CD4-positive, alpha-beta T cell treated with Interleukin-1 beta for 1 hour (primary cell): ENCODE measurements around the gene NLRP1.

Experiments used
- DNase-seq, 2 donors: peaks; one replicate each; pipeline ENCODE4 v3.0.0-alpha.2; 2020 to 2022

NLRP1 gene

DNA sequence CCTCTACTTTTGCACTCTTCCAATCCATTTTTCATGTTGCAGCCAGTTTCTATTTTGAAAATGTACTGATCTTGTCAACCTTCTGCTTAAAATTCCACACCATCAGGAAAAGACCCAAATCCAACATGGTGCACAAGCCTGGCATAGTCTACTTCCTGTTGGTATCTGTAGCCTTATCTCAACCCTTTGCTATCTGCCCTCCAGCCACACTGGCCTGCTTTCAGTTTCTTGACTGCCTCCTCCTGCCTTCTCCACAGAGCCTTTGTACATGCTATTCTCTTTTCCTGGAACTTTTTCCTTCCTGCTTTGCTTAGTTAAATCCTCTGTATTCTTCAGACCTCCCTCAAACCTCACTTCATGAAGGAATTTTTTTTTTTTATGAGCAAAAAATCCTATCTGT lies 31.5 kb downstream of the NLRP1 start:
- no peak for DNase-seq

DNA sequence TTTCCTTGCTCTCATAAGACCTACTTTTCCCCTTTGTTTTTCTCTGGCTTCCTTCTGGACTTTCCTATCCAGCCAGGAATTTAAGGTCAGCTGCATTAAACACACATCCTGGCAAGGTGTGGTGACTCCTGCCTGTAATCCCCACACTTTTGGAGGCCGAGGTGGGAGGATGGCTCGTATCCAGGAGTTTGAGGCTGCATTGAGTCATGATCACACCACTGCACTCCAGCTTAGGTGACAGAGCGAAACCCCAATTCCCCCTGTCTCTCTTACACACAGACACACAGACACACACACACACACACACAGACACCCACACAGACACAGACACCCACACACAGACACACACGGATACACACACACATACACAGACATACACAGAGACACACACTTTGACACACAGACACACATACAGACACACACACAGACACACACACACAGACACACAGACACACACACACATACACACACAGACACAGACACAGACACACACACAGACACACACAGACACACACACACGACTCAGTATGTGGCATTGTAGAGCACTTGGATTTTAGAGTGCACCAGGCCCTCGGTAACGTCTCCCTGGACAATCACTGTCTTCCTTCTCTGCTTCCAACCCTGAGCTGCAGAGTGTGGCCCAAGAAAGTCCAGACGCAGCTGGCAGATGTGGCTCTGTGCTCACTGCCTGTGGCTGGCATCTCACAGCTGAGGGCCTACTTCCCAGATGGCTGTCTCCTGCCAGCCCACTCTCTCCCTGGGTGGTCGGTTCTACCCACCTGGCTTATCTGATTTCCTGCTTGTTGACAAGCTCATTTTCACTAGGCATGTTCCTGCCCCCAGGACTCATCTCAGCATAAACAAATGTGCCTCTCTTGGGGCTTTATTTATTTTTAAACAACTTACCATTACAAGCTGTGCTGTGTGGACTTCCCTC lies 39.0 kb downstream of the NLRP1 start:
- no peak for DNase-seq

DNA sequence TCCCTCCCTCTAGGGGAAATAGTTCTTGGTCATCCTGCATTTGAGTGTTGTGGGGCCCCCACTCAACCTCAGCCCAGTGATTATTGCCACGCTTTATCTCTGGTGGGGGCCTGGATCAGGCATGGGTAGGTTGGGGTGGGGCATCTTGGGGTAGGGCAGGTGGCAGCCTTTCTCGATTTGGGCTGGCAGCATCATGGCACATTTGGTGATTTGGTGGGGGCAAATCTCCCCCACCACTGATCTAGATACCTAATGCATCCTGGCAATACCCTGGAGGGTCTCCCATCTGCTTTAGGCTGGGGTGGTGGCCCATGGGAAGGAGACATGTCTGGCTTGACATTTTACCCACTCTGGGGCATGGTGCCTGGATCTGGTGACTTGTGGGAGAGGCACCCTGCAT lies 40.2 kb downstream of the NLRP1 start:
- no peak for DNase-seq

DNA sequence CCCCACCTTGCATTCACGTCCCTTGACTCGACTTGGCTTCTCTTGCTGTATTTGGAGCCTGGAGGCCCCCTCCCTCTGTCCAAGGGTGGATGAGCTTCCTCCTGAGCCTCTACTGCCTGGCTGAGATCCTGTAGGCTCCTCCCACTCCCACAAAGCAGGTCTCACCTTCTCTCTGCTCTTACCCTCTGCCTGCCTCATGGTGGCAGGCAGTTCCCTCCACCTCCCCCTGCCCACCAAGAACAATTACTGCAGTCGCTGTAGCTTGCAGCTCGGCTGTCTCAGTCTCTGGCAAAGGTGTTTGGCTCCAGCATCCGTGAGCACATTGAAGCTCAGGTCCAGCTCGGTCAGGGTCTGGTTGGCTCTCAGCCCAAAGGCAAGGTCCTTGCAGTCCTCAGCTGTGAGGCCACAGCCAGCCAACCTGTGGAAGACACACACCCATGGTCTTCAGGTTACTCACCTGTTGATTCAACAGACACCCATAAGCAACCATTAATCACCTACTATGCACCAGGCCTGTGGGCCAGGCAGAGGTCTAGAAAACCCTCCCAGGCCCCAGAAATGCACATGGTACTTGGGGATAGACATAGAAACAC lies 42.6 kb downstream of the NLRP1 start:
- DNase-seq = no peak

DNA sequence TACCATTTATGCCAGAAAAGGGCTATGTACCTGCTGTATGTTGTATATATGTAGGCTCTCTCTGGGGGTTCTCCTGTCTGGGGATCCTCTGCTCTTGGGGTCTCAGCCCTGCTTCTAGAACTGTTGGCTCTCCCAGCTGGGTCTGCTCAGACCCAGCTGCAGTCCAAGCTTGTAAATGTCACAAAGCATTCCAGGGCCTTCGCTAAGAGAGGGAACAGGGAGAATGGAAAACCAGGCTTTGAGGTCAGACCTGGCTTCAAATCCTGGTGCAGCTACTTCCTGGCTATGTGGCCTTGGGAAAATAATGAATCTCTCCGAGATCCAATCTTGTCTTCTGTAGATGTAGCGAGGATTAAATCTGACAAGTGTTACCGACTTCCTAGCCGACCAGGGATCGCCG lies 44.0 kb downstream of the NLRP1 start:
- DNase-seq = no peak

DNA sequence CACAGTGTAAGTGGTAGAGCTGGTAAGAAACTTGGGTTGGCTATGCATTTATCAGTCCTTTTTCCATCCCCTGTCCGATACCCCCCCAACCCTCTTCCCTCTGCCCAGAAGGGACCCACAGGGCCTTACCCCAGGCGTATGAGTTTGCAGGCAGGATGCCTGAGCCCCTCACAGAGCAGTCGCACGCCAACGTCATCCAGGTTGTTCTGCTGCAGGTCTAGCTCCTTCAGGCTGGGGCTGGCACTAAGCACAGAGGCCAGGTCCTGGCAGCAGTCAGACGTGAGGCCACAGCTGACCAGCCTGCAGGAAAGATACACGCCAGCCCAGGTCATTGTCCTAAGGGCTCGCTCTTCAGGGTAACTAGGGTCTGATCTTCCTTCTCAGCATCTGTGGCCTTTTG lies 45.0 kb downstream of the NLRP1 start:
- no peak for DNase-seq

DNA sequence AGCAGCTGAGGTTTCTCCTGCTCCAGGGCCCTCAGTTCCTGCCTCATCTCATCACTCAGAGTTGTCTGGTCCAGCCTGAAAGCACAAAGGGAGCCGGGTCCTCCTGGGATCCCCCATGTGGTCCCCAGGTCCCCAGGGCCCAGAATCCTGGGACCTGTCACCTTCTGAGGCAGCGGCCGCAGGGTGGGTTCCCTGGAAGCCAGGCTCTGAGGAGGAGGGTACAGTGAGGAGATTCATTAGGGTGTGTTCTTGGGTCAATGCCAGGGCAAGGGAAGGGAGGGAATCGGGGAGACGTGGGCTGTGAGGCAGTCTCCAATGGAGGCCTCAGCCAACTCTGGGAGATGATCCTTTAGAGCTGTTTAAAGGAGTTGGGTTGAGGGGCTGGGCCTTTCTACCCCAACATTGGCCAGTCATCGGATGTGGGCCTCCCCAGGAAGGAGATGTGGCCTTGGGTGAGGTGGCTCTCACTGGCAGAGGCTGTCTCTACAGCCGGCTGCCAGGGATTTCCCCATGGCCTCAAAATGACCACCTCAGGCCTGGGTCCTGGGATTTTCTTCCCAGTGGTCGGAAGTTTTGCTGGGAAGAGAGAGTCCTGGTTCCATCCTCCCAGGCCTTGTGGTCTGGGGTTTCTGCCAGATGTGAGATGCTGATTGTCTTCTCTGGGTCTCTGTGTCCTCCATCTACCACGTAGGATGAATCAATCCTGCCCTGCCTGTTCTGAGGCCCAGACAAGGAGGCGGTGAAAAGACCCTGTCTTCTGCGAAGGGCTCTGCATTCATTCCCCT lies 47.3 kb downstream of the NLRP1 start:
- no peak for DNase-seq

DNA sequence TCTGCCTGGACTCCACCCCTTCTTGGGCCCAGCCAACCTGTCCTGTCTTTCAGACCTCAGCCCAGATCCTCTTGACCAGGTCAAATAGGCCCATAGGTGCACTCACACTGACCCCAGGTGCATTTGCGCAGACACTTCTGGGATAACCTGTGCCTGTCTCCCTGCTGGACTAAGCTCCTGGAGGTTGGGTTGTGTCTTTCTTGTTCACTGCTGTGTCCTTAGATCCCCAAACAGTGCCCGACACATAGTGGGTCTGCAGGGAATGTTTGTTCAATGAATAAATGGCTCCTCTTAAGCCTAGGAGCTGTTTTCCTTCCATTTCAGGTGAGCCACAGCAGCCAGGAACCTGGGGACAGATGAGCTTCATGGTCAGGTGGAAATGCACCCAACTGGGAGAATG lies 48.9 kb downstream of the NLRP1 start:
- no peak for DNase-seq

DNA sequence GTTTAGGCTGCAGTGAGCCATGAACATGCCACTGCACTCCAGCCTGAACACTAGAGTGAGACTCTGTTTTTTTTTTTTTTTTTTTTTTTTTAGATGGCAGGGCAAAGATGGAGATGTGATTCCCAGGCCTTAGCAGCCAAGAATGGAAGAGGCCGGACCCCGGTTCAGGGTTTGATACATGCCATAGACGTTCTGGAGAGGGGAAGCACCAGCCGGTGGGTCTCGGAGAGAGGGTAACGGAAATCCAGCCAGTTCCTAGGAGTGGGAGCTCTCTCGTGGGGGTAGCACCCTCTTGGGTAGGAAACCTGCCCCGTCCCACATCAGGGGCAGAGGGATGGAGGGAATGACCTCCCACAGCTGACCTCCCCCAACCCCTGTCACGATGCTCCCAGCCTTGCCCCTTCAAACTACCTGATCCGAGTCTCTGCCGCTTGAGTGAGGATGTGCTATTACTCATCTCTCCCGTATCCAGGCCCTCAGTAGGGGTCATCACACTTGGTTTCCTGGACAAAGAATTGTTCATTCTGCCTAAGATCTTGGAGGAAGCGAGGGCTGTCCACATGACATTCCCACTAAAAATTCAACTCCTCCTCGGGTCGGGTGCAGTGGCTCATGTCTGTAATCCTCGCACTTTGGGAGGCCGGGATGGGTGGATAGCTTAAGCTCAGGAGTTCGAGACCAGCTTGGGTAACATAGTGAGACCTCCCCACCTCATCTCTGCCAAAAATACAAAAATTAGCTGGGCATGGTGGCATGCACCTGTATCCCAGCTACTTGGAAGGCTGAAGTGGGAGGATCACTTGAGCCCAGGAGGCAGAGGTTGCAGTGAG lies 50.6 kb downstream of the NLRP1 start:
- no peak for DNase-seq

DNA sequence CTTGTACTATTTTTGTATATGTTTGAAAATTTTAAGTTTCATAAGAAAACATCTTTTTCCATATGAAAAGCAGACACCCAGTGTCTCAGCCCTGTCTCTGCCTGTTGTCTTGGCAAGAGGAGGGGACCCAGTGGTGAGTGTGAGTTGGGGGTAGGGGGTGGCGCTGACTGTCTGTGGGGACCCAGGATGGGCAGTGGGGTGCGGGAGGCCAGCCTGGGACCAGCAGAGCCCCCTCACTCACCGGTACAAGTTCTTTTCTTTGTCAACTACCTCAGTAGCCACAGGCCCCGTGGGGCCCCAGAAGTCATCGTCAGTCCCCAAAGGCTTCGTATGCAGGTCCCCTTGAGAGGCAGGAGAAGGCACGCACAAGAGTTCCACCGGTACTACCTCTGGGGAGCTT lies 51.7 kb downstream of the NLRP1 start:
- DNase-seq = no peak

DNA sequence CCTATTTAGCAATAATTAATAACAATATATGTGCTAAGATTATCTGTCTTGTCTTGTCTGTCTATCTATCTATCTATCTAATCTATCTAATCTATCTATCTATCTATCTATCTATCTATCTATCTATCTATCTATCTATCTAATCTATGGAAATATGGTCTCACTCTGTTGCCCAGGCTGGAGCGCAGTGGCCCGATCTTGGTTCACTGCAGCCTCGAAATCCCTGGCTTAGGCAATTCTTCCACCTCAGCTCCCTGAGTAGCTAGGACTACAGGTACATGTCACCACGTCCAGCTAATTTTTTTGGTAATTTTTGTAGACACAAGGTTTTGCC lies 53.3 kb downstream of the NLRP1 start:
- DNase-seq = no peak

DNA sequence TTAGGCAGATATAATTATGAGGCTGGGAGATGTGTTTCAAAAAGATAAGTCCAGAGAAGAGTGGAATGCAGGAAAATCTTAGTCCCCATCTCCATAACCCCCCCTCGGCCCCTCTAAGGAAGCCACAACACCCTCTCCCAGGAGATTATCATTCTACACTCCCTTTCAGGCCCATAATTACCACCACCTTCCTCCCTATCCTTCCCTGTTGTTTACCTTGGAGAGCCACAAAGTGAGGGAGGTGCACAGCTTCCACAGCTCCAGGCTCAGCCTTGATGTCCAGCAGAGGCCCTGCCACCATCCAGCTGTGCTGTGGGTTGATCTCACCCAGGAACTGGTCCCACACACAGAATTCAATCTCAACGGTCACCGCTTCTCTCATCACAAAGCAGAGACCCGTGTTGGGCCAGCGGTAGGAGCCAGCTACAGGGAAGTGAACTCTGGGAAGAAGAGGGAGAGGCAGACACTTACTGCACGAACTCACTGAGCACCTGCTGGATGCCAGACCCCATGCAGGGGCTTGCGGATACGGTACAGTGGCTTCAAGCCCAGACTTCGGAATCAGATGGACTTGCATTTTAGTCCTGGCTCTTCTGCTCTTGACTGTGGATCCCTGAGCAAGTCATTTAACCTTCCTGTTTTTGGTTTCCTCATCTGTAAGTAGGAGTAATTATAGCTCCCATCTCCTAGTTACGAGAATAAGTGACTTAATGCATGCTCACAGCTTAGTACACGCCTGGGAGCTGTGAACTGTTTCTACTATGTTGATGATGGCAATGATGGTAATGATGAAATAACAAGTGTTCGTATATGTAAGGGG lies 53.8 kb downstream of the NLRP1 start:
- no peak for DNase-seq

DNA sequence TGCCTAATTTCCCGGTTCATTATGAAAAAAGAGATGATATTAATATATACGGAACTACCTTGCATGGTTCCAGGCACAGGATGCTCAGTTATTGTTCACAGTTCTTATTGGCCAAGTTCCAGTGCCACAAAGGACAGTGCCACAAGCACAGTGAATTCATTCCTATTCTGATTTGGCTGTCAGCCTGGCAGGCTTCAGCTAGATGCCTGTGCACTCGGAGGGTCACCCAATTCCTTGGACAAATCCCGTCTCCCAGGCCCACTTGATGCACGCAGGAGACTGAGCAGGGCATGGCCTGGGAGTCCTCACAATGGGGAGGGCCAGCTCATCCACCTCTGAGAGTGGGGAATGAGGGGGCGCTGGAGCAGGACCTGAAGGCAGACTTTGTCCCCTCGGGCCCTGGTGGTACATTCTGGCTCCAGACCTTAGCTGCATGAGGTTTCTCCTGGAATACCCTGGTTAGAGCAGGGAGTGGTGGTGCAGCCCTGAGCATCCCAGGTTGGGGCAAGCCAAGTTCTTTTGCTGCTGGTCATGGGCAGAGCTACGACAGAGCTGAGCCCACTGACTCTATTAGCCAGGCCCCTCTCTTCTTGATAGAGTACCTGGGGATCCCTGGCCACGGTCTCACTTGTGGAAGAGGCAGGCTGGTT lies 56.6 kb downstream of the NLRP1 start:
- no peak for DNase-seq

DNA sequence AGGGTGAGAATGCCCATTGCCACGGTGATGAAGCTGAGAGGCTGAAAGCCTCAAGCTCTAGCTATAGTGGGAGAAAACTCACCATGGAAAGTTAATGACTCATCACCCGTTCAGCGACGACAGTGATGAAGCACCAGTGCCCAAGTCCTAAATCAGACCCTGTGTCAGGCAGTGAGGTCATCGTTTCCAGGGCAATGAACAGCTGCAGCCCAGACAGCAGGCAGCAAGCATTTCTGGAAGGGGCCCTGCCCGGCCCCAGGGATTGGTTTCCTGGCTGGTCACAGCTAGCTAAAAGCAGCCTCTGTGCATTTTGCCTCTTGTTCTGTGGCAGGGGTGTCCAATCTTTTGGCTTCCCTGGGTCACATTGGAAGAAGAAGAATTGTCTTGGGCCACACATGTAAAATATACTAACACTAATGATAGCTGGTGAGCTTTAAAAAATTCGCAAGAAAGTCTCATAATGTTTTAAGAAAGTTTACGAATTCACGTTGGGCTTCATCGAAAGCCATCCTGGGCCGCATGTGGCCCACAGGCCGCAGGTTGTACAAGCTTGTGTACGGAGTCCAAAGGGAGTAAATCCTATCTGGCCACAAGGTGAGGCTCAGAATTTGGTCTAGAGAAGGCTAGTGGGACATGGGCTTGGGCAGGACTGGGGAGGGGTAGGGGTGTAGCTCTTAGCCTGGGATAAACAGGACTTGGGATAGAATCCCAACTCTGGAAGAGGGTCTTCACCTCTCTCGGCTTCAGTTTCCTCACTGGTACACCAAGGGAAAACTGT lies 57.3 kb downstream of the NLRP1 start:
- no peak for DNase-seq

DNA sequence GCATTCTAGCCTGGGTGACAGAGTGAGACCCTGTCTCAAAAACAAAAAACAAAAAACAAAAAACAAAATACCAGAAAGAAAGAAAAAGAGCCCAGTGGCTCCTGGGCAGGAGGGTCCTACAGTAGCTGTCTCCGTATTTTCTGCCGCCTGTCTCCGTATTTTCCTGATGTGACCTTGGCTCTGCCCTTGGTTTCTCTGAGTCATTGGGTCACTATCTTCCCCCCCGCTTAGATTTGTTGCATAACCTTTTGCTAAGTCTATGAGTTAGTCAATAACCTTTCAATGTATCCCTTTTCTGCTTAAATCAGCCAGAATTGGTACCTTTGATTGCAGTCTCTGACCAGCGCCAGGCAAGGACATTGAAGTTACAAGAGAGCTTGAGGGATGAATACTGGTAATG lies 61.1 kb downstream of the NLRP1 start:
- no peak for DNase-seq

DNA sequence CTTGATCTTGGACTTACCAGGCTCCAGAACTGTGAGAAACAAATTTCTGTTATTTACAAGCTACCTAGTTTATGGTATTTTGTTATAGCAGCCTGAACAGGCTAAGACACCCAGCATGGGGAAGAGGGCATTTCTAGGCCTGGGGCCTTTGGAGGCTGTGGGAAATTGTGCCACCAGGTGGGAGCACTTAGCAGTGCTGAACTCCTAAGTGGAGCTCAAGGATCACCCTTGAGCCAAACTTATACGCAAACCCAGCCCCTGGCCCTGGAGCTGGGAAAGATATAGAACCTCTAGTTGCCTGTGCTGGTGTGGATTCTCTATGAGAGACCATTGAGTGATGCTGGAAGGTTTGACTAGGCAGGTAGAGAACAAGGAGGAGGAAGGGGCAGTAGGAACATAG lies 61.8 kb downstream of the NLRP1 start:
- no peak for DNase-seq

DNA sequence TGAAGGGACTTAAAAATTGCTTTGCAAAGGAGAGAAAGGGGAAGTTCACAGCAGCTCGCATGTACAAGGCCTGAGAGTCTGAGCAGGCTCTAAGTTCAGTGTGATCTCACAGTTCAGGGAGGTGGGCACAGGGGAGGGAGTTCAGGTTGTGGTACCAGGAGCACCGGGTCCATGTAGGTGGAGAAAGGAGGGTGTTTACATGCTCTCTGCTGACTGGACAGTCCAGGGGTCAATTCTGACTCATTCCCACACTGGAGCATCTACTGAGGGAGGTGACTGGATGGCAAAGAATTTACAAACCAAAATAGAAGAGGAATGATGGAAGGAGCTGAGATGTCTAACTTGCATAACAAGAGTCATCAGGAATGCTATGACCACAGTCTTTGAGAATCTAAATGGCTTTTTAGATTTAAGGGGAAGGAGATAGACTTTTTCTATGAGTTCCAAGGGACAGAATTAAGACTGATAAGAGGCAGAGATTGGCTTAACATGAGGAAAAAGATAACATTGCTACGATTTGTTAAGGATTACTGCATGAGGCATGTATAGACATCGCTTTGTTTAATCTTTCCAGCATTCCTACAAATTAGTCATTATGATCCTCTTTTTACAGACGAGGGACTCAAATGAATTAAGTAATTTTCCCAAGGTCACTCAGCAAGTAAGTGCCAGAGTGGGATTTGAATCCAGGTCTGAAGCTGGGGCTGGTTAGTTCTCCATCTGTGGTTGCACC lies 68.1 kb downstream of the NLRP1 start:
- DNase-seq = no peak

DNA sequence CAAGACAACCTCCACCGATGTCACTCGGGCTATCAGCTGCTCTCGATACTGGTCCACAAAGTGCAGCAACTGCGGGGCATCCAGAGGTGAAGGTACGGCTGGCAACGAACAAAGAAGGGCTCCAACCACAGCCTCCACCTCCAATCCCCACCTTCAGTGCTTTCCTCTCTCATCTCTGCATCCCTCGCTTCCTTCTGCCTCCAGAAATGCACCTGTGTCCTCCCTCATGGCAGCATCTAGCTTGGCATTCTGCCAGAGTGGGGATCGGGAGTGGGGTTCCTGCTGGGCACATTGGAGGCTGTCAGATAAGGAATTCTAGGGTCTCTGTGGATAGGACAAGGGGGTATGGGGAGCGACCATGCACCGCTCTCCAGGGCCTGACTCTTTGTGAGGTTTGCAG lies 69.3 kb downstream of the NLRP1 start:
- no peak for DNase-seq

DNA sequence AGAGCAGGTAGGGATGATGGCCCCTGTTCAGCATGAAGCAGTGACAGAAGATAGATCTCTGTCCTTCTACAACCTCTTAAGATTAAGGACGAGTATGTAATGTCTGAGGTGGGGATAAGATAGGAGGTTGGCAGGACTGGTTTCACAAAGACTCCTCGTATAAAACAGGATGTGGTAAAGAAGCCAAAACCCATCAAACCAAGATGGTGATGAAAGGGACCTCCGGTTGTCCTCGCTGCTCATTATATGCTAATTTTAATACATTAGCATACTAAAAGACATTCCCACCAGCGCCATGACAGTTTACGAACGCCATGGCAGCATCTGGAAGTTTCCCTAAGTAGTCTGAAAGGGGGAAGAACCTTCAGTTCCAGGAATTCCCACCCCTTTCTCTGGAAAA lies 70.7 kb downstream of the NLRP1 start:
- DNase-seq = peak in 1 of 2 donors; percentile 41
